Measurements from ENCODE around the gene FERMT1.

DNA sequence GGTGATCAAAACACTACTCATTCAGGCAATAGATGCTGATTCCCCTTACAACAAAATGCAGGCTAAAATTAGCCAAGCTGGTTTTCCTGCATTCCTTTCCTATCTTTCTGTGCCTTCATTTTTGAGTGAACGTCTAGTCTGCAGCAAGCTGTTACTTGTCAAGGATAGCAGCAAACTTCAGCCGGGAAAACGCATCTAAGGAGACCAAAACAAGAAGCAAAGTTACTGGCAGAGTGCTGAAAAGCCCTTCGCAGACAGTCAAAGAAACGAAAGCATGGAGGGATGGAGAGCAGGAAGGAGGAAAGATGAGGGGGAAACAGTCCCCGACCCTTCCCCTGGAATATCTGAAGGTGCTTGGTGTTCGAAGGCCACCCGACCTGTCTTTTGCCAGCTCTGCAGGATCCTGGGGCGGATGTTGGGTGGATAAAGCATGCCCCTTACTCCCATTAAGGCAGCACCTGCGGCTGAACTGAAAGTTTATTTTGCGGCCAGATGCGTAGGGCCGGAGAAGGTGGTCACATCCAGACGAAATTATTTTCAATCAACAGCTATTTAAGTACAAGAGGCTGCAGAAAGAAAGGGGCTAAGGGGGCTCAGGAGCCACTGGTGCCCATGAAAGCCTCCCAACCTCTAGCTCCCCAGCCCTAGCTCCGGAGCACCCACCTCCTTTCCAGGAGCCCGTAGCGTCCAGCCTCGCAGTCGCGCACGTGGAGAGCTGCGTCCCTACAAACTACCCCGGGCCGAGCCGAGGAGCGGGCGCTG is 538 bp downstream of the FERMT1 start:
- TF ChIP-seq, protein P1, sequence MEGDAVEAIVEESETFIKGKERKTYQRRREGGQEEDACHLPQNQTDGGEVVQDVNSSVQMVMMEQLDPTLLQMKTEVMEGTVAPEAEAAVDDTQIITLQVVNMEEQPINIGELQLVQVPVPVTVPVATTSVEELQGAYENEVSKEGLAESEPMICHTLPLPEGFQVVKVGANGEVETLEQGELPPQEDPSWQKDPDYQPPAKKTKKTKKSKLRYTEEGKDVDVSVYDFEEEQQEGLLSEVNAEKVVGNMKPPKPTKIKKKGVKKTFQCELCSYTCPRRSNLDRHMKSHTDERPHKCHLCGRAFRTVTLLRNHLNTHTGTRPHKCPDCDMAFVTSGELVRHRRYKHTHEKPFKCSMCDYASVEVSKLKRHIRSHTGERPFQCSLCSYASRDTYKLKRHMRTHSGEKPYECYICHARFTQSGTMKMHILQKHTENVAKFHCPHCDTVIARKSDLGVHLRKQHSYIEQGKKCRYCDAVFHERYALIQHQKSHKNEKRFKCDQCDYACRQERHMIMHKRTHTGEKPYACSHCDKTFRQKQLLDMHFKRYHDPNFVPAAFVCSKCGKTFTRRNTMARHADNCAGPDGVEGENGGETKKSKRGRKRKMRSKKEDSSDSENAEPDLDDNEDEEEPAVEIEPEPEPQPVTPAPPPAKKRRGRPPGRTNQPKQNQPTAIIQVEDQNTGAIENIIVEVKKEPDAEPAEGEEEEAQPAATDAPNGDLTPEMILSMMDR (IDR thresholded peaks at IDR 0.05; ENCODE audit: low read length) = no peak
- no peak for TF ChIP-seq EZH2phosphoT487 (IDR thresholded peaks at IDR 0.05; ENCODE audit: low read length)
- no peak for TF ChIP-seq EZH2 (optimal IDR thresholded peaks at IDR 0.05; ENCODE audit: low read depth, low read length)
